Skeletal muscle satellite cell (primary cell): ENCODE results near the gene CRABP1.

ENCODE experiments used
- H3K27me3 ChIP-seq: 2 replicates; pipeline ENCODE4 v1.7.0; 2013; ENCODE audit warnings: low read length; ENCODE audit not compliant: control insufficient read depth, insufficient read depth
- H3K36me3 ChIP-seq: 2 replicates; pipeline ENCODE4 v1.7.0; 2013; ENCODE audit warnings: mild to moderate bottlenecking, control low read depth, low read length; ENCODE audit not compliant: insufficient read depth
- H3K4me1 ChIP-seq: 2 replicates; pipeline ENCODE4 v1.7.0; 2013; ENCODE audit warnings: low read length; ENCODE audit not compliant: control insufficient read depth, insufficient read depth
- H3K4me2 ChIP-seq: 2 replicates; pipeline ENCODE4 v1.7.0; 2013; ENCODE audit warnings: mild to moderate bottlenecking, low read length
- H3K4me3 ChIP-seq: 2 replicates; pipeline ENCODE4 v1.7.0; 2013; ENCODE audit warnings: low read length
- H3K9ac ChIP-seq: 2 replicates; pipeline ENCODE4 v1.7.0; 2013; ENCODE audit warnings: mild to moderate bottlenecking, low read depth, low read length, moderate library complexity
- H3K9me3 ChIP-seq: replicated peaks from 2 replicates; pipeline ENCODE4 v1.7.0; 2013; ENCODE audit warnings: mild to moderate bottlenecking, control low read depth, low read length

Gene CRABP1

GRCh38 chr15:78307976-78308375 is 32.2 kb upstream of the CRABP1 start:
- peaks cover 47% of the 10 kb centered on the region for H3K27me3 ChIP-seq
- no peaks in the 10 kb centered on the region for H3K9me3 ChIP-seq
- H3K4me3 ChIP-seq, result no peak overlapping the region
- H3K36me3 ChIP-seq, result no peaks in the 10 kb centered on the region
- H3K9ac ChIP-seq, result no peak overlapping the region
- no peak overlapping the region for H3K4me2 ChIP-seq
- H3K4me1 ChIP-seq, result peaks cover 18% of the 10 kb centered on the region

- peaks cover 52% of the 10 kb centered on the region for H3K27me3 ChIP-seq
- no peak overlapping the region for H3K4me3 ChIP-seq
- no peaks in the 10 kb centered on the region for H3K9me3 ChIP-seq
- H3K4me1 ChIP-seq, result peaks cover 16% of the 10 kb centered on the region
- no peak overlapping the region for H3K9ac ChIP-seq
- no peaks in the 10 kb centered on the region for H3K36me3 ChIP-seq
- no peak overlapping the region for H3K4me2 ChIP-seq
Measured at GRCh38 chr15:78308422-78309032, 31.6 kb upstream of the CRABP1 start.

GRCh38 chr15:78311292-78311691 is 28.9 kb upstream of the CRABP1 start:
- no peak overlapping the region for H3K9ac ChIP-seq
- no peaks in the 10 kb centered on the region for H3K36me3 ChIP-seq
- H3K4me1 ChIP-seq, result peaks cover 4% of the 10 kb centered on the region
- no peaks in the 10 kb centered on the region for H3K9me3 ChIP-seq
- H3K4me3 ChIP-seq, result no peak overlapping the region
- no peak overlapping the region for H3K4me2 ChIP-seq
- H3K27me3 ChIP-seq, result peaks cover 68% of the 10 kb centered on the region

GRCh38 chr15:78312536-78312935 is 27.6 kb upstream of the CRABP1 start:
- Histone ChIP-seq H3K4me3 (no peak overlapping the region), H3K36me3 (no peaks in the 10 kb centered on the region), H3K9me3 (no peaks in the 10 kb centered on the region), H3K9ac (no peak overlapping the region), H3K27me3 (peaks cover 79% of the 10 kb centered on the region), H3K4me2 (no peak overlapping the region), H3K4me1 (no peaks in the 10 kb centered on the region)

GRCh38 chr15:78312957-78313356 is 27.2 kb upstream of the CRABP1 start:
- Histone ChIP-seq H3K27me3 (peaks cover 82% of the 10 kb centered on the region), H3K4me3 (no peak overlapping the region), H3K4me2 (no peak overlapping the region), H3K9me3 (no peaks in the 10 kb centered on the region), H3K9ac (no peak overlapping the region), H3K4me1 (no peaks in the 10 kb centered on the region), H3K36me3 (no peaks in the 10 kb centered on the region)

GRCh38 chr15:78313383-78313782 is 26.8 kb upstream of the CRABP1 start:
- Histone ChIP-seq H3K4me2 (no peak overlapping the region), H3K36me3 (no peaks in the 10 kb centered on the region), H3K27me3 (peaks cover 82% of the 10 kb centered on the region), H3K4me1 (no peaks in the 10 kb centered on the region), H3K4me3 (no peak overlapping the region), H3K9me3 (no peaks in the 10 kb centered on the region), H3K9ac (no peak overlapping the region)

GRCh38 chr15:78314181-78314581 is 26.0 kb upstream of the CRABP1 start:
- Histone ChIP-seq H3K27me3 (peaks cover 83% of the 10 kb centered on the region), H3K4me1 (no peaks in the 10 kb centered on the region), H3K4me2 (no peak overlapping the region), H3K36me3 (no peaks in the 10 kb centered on the region), H3K4me3 (no peak overlapping the region), H3K9me3 (no peaks in the 10 kb centered on the region), H3K9ac (no peak overlapping the region)

GRCh38 chr15:78315686-78316282 is 24.4 kb upstream of the CRABP1 start:
- Histone ChIP-seq H3K27me3 (peaks cover 81% of the 10 kb centered on the region), H3K4me1 (no peaks in the 10 kb centered on the region), H3K4me2 (no peak overlapping the region), H3K9me3 (no peaks in the 10 kb centered on the region), H3K9ac (no peak overlapping the region), H3K4me3 (no peak overlapping the region), H3K36me3 (no peaks in the 10 kb centered on the region)

GRCh38 chr15:78316283-78317083 is 23.7 kb upstream of the CRABP1 start:
- Histone ChIP-seq H3K27me3 (peaks cover 74% of the 10 kb centered on the region), H3K4me1 (no peaks in the 10 kb centered on the region), H3K4me2 (no peak overlapping the region), H3K9ac (no peak overlapping the region), H3K36me3 (no peaks in the 10 kb centered on the region), H3K9me3 (no peaks in the 10 kb centered on the region), H3K4me3 (no peak overlapping the region)

- no peaks in the 10 kb centered on the region for H3K9me3 ChIP-seq
- H3K9ac ChIP-seq, result no peak overlapping the region
- H3K27me3 ChIP-seq, result peaks cover 69% of the 10 kb centered on the region
Measured at GRCh38 chr15:78317145-78317836, 22.9 kb upstream of the CRABP1 start.

GRCh38 chr15:78319588-78319987 is 20.6 kb upstream of the CRABP1 start:
- H3K4me2 ChIP-seq, result no peak overlapping the region
- H3K4me1 ChIP-seq, result no peaks in the 10 kb centered on the region
- no peaks in the 10 kb centered on the region for H3K36me3 ChIP-seq
- H3K9ac ChIP-seq, result no peak overlapping the region
- H3K4me3 ChIP-seq, result no peak overlapping the region
- peaks cover 68% of the 10 kb centered on the region for H3K27me3 ChIP-seq
- no peaks in the 10 kb centered on the region for H3K9me3 ChIP-seq

More at GRCh38 chr15:78317145-78317836, 22.9 kb upstream of the CRABP1 start:
- Histone ChIP-seq H3K36me3 (no peaks in the 10 kb centered on the region), H3K4me2 (no peak overlapping the region), H3K4me3 (no peak overlapping the region), H3K4me1 (no peaks in the 10 kb centered on the region)
